GM19455 (cell line): ENCODE data around the gene SCG5.

Experiments used
- ATAC-seq: cut with Tn5 transposase; IDR thresholded peaks from one replicate; pipeline ENCODE4 v1.9.1; 2021; ENCODE audit not compliant: unreplicated experiment

The SCG5 gene

GRCh38 chr15:32690941-32691688, 49.6 kb downstream of the SCG5 start:
- no peak for ATAC-seq

GRCh38 chr15:32691689-32692038, 50.2 kb downstream of the SCG5 start:
- ATAC-seq, result no peak

- ATAC-seq, result no peak
These were observed 50.8 kb downstream of the SCG5 start for GRCh38 chr15:32692286-32692685.

GRCh38 chr15:32694222-32694983, 52.9 kb downstream of the SCG5 start:
- ATAC-seq, result no peak

- no peak for ATAC-seq
These were observed 57.4 kb downstream of the SCG5 start for GRCh38 chr15:32698773-32699390.

GRCh38 chr15:32700501-32701150, 59.1 kb downstream of the SCG5 start:
- ATAC-seq, result no peak

- ATAC-seq, result no peak
These were observed 60.4 kb downstream of the SCG5 start for GRCh38 chr15:32701863-32702262.

GRCh38 chr15:32704395-32704981, 63.0 kb downstream of the SCG5 start:
- no peak for ATAC-seq

- no peak for ATAC-seq
These were observed 63.9 kb downstream of the SCG5 start for GRCh38 chr15:32705446-32705845.

- no peak for ATAC-seq
These were observed 65.2 kb downstream of the SCG5 start for GRCh38 chr15:32706704-32707103.

GRCh38 chr15:32707436-32707835, 65.9 kb downstream of the SCG5 start:
- ATAC-seq, result no peak

GRCh38 chr15:32709295-32710033, 68.0 kb downstream of the SCG5 start:
- no peak for ATAC-seq

- no peak for ATAC-seq
These were observed 73.8 kb downstream of the SCG5 start for GRCh38 chr15:32715276-32715675.

- ATAC-seq, result no peak
These were observed 74.9 kb downstream of the SCG5 start for GRCh38 chr15:32716216-32716914.

- no peak for ATAC-seq
These were observed 75.5 kb downstream of the SCG5 start for GRCh38 chr15:32716915-32717425.

GRCh38 chr15:32717426-32718226, 76.1 kb downstream of the SCG5 start, which contains the start of gene GREM1:
TSS of gene GREM1 (plus strand) at chr15:32718004. CDS start at chr15:32730691, 12,687 bp downstream.
- no peak for ATAC-seq

- no peak for ATAC-seq
These were observed 76.8 kb downstream of the SCG5 start for GRCh38 chr15:32718227-32718820.
